Endometrial microvascular endothelial cells (primary cell): ENCODE measurements around the gene GRK1. TPM values are rescaled to one million over a fixed set of nuclear protein-coding genes. Genes with fewer than 3 reads are reported as not detected.
"Not testable (repeated sequence)": the region's sequence is repeated elsewhere in the genome, so short reads cannot be mapped to it uniquely, and the experiment has no call there.

Experiments
- in situ Hi-C: cut with HindIII; loops from 2 replicates; pipeline ENCODE4 v1.10.0; 2017; ENCODE audit warnings: low sequenced_read_pairs, low pct_unique_long_range_greater_than_20kb; ENCODE audit errors: inconsistent ontology term
- total RNA-seq: library from RNA; depleted of rRNA; stranded (reverse); fragments of >200 nt; gene quantifications from one replicate; pipeline ENCODE4 v1.2.3, GENCODE V29; 2015; ENCODE audit errors: inconsistent ontology term

Gene GRK1
- total RNA-seq, 1 donor from 2014 or later: not detected

- in situ Hi-C loops: no loop called here
Observed at GRCh38 chr13:113749507-113749906, 82.5 kb downstream of the GRK1 start.

DNA sequence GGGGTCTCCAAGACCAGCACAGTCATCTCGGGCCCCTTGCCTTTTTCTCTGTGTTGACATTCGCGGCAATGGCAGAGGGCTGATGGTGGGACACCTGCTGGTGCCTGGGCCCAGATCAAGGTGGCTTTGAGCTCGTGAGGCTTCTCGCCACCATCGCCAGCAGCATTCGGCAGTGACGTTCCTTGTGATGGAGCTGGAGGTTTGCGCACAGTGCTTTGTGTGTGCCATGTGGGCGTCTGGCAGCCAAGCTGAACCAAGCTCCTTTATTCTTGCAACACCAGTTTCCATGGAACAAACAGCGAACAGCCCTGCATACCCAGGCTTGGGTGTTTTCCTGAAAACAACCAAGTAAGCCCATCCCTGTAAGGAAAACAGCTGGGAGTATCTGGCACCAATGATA lies 82.9 kb downstream of the GRK1 start:
- in situ Hi-C loops: no loop called here

- in situ Hi-C loops: no loop called here
Observed at GRCh38 chr13:113750554-113751399, 83.8 kb downstream of the GRK1 start.

- in situ Hi-C loops: no loop called here
Observed at GRCh38 chr13:113751491-113751890, 84.5 kb downstream of the GRK1 start.

DNA sequence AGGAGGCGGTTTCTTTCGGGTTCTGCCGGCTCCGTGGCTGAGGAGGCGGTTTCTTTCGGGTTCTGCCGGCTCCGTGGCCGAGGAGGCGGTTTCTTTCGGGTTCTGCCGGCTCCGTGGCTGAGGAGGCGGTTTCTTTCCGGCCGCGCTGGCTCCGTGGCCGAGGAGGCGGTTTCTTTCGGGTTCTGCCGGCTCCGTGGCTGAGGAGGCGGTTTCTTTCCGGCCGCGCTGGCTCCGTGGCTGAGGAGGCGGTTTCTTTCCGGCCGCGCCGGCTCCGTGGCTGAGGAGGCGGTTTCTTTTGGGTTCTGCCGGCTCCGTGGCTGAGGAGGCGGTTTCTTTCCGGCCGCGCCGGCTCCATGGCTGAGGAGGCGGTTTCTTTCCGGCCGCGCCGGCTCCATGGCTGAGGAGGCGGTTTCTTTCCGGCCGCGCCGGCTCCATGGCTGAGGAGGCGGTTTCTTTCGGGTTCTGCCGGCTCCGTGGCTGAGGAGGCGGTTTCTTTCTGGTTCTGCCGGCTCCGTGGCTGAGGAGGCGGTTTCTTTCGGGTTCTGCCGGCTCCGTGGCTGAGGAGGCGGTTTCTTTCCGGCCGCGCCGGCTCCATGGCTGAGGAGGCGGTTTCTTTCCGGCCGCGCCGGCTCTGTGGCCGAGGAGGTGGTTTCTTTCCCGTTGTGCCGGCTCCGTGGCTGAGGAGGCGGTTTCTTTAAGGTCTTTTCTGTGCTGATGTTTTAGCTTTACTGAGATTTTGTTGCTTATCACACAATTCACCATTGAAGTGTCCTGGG lies 85.4 kb downstream of the GRK1 start:
- in situ Hi-C loops: not testable (repeated sequence)

DNA sequence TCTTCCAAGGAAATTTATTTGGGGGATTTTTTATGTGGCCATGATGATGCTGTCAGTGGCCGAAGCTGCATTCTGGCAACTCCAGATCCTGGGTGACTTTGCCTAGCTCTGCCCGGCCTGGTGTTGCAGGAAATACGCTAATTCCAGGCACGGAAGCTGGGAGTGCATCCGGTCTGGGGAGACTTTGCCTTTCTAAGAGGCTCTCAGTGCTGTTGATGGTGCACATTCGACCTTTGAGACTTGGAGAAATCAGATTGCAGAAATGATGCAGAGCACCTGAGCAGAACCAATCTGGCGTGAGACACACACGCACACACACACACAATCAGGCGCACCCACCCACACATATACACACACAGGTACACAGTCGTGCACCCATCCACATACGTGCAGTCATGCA lies 86.2 kb downstream of the GRK1 start:
- in situ Hi-C loops: no loop called here

- in situ Hi-C loops: no loop called here
Observed at GRCh38 chr13:113754242-113754641, 87.2 kb downstream of the GRK1 start.

GRCh38 chr13:113754691-113755090 lies 87.7 kb downstream of the GRK1 start:
- in situ Hi-C loops: no loop called here

- in situ Hi-C loops: no loop called here
Observed at GRCh38 chr13:113756441-113757097, 89.5 kb downstream of the GRK1 start.

DNA sequence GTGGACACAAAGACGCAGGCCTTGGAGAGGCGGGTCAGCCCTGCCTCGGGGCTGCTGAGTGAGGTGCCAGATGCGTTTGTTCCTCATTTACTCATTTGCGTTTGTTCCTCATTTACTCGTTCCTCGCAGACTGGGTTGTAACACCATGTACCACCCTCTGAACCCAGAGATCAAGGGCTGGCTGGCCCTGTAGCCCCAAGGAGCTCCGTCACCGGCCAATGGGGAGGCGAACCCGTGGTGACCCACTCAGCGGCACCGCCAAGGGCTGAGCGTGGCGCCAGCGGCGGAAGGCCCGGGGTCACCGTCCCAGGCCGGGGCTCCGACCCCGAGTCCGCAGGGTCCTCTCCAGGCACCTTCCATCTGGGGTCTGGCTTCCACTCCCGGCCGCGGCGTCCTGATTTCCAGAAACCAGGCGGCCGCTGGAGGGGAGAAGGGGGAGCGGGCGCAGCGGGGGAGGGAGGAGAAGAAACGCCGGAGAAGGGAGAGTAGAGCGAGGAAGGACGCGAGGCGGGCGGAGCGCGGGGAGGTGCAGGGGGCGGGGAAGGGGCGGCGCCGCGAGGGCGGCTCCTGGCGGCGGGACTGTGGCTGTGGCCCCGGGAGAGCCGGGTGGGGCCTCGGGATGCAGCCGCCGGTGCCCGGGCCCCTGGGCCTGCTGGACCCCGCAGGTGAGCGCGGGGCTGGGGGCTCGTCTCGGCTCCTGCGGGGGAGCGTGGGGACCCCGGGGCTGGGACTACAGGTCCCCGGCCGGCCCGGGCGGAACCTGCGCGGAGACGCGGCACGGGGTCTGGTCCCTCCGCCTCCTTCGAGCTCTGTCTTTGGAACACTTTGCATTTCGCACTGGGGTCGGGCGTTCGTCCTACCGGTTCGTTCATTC lies 91.9 kb downstream of the GRK1 start, which contains the start of gene TMEM255B:
Gene TMEM255B (plus strand): TSS at position 576 of the 874 bp plus-strand sequence. CDS start 44 bp downstream, at position 620.
- in situ Hi-C loops: no loop called here

DNA sequence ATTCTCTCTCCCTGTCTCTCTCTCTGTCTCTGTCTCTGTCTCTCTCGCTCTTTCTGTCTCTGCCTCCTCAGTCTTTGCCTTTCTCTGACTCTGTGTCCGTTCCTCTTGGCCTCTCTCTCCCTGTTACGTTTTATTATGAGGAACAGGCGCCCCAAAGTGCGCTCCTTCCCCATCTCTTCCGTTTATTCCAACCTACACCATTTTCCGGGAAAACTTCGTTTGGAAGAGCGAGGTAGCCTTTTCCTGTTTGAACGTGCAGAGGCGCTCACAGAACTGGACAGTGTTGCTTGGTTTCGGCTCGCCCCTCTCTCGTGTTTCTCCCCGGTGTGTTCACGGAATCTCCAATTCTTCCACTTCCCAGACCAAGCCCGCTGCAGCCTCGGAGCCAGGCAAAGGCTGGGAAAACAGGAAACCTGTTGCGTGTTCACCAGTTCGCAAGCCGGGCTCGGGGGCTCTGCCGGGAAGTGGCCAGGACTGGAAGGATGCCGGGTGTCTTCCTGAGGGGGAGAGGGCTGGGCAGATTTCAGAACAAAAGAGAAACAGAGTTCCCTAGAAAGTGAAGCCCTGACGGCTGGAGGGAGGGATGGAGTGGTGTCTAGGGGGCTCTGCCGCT lies 92.6 kb downstream of the GRK1 start:
- in situ Hi-C loops: no loop called here

GRCh38 chr13:113761136-113761535 lies 94.1 kb downstream of the GRK1 start:
- in situ Hi-C loops: no loop called here

DNA sequence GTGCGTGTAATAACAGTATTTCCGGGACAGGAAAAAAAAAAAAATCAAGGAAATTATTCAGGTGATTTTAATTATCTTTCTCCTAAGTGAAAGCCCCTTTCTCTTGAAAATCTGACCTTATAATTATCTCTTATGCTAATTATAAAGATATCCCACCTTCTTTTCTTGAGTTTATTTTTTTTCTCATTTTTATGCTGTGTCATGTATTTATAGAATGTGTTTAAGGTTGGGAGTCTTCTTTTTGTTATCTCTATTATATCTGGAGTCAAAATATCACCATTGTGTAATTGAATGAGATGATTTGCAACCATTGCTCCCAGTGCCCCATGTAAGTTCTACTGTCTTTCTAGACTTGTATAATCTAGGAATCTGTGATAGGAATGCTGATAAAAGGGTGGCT lies 95.1 kb downstream of the GRK1 start:
- in situ Hi-C loops: no loop called here

- in situ Hi-C loops: no loop called here
Observed at GRCh38 chr13:113762538-113762937, 95.5 kb downstream of the GRK1 start.

DNA sequence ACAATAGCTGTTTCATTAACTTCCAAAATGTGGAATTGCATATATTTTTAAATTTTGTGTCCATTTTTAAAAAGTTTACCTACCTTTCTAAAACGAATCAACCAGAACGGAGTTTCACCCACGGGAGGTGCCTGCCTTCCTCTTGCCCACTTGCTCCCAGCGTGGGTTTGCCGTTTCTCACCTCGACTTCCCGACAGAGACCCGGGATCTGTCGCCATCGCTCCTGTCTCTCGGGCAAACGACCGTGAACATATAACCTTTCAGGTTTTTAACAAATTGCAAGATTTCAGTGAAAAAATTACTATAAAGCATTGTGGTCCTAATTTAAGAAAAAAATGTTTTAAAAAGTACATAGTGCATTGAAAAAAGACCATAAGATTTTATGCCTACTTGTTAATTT lies 96.2 kb downstream of the GRK1 start:
- in situ Hi-C loops: no loop called here

DNA sequence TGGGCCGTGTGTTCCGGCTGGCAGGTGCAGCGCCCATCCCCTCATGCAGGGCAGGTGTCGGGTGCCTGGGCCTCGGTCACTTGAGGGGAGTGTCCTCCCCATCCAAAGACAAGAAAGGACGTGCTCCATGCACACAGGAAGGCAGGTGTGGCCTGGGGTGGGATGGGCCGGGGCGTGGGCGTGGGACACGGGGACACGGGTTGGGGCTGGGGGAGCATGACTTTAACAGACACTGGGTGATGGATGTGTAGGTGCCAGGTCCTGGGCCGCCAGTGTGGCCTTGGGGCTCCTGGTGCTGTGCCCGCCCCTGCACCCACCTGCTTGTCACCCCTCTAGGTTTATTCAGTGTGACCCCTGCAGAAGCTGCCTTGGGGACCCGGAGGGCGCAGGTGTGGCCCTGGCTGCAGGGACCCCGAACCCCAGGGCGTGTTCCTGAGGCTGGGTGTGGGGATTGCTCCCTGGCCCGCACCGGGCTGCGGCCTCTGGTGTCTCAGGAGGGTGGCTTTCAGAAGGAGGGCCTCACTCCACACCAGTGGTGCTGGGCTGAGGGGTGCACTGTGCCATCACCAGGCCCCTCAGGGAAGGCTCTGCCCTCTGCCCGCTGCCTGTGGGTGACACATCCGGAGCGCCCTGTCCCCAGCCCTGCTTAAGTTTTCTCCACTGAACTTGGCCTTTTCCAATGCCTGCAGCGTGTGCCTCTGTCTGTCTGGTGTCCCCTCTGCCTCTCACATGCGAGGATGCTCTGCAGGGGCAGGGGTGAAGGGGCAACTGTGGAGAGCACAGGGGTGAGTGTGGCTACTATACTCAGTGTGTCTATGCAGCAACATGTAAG lies 97.2 kb downstream of the GRK1 start:
- in situ Hi-C loops: no loop called here

GRCh38 chr13:113764793-113765563 lies 98.0 kb downstream of the GRK1 start:
- in situ Hi-C loops: no loop called here
